Endothelial cell of umbilical vein (primary cell): ENCODE data around the gene HCN1. TPM values are rescaled to one million over a fixed set of nuclear protein-coding genes. Genes with fewer than 3 reads are reported as not detected.

ENCODE experiments used
- Bru-seq: library from RNA; stranded (reverse); fragments of 400-500 nt; gene quantifications from one replicate; lab custom pipeline; 2021; lab: Mats Ljungman, UMichigan
- BruChase-seq, 2 experiments: library from RNA; stranded (reverse); fragments of 400-500 nt; gene quantifications; one replicate each; lab custom pipeline; 2021; lab: Mats Ljungman, UMichigan
- BruUV-seq: library from RNA; stranded (reverse); fragments of 400-500 nt; replicated peaks from 2 replicates; lab custom pipeline; 2021; lab: Mats Ljungman, UMichigan
- CTCF ChIA-PET: fragments of 300-600, 350-600 bp; sonication (Branson Sonifier 250); formaldehyde crosslinking; loops from one replicate; lab custom pipeline; 2021; ENCODE audit warnings: antibody characterized with exemption, inconsistent platforms; lab: Charles Lee
- POLR2A ChIA-PET: fragments of 300-600, 350-600 bp; sonication (Branson Sonifier 250); formaldehyde crosslinking; loops from one replicate; lab custom pipeline; 2021; ENCODE audit warnings: antibody characterized with exemption, inconsistent platforms; lab: Charles Lee
- DNase-seq: peaks from one replicate; pipeline ENCODE4 v3.0.0-alpha.2; 2011; ENCODE audit warnings: low read depth, low spot score
- FAIRE-seq: peaks from 2 replicates; lab custom pipeline; 2011; peaks lifted over from hg19 to GRCh38; lab: Jason Lieb, UNC
- H2AFZ ChIP-seq: 2 replicates; pipeline ENCODE4 v1.6.0; 2012; ENCODE audit warnings: low read depth, low read length, control low read depth, inconsistent platforms
- H3K27ac ChIP-seq: 2 replicates; pipeline ENCODE4 v1.5.1; 2011; ENCODE audit warnings: low read depth, mild to moderate bottlenecking, control low read depth, low read length, moderate library complexity; ENCODE audit not compliant: insufficient read depth
- H3K27me3 ChIP-seq, 2 experiments: 2 replicates each; pipeline versions ENCODE4 v1.6.0 to v1.6.1; 2011; ENCODE audit warnings: low read length in 2 of 2, mixed read lengths in 1 of 2; ENCODE audit not compliant: control insufficient read depth in 2 of 2, insufficient read depth in 2 of 2
- H3K36me3 ChIP-seq, 2 experiments: 2 replicates in 1 of 2; 3 replicates in 1 of 2; pipeline ENCODE4 v1.5.1; 2011; ENCODE audit warnings: low read length in 2 of 2, mild to moderate bottlenecking in 1 of 2, moderate library complexity in 1 of 2; ENCODE audit not compliant: control insufficient read depth in 2 of 2, insufficient read depth in 2 of 2; ENCODE audit errors: extremely low read depth in 1 of 2
- H3K4me1 ChIP-seq: 3 replicates; pipeline ENCODE4 v1.5.1; 2011; ENCODE audit warnings: mild to moderate bottlenecking, low read length; ENCODE audit not compliant: control insufficient read depth, insufficient read depth; ENCODE audit errors: extremely low read depth
- H3K4me2 ChIP-seq: 2 replicates; pipeline ENCODE4 v1.6.1; 2011; ENCODE audit warnings: low read length, control low read depth, mixed read lengths; ENCODE audit not compliant: insufficient read depth
- H3K4me3 ChIP-seq, 3 experiments: fragments of 200-600 bp in 1 of 3; sonication (generic), shearing (Covaris generic) in 1 of 3; replicated peaks in 1 of 3; 2 replicates each; pipeline ENCODE4 v1.5.1; 2011 to 2016; ENCODE audit warnings: control low read depth in 3 of 3, low read length in 3 of 3, mild to moderate bottlenecking in 2 of 3, inconsistent platforms in 1 of 3, low read depth in 1 of 3, moderate library complexity in 1 of 3; ENCODE audit not compliant: insufficient read depth in 1 of 3
- H3K79me2 ChIP-seq: 2 replicates; pipeline ENCODE4 v1.6.0; 2012; ENCODE audit warnings: low read length, inconsistent platforms; ENCODE audit not compliant: control insufficient read depth, insufficient read depth
- H3K9ac ChIP-seq: replicated peaks from 2 replicates; pipeline ENCODE3; 2011; ENCODE audit warnings: low read length, control low read depth; ENCODE audit not compliant: insufficient read depth; ENCODE audit errors: extremely low read depth
- H3K9me1 ChIP-seq: replicated peaks from 3 replicates; pipeline ENCODE4 v1.6.0; 2011; ENCODE audit warnings: mild to moderate bottlenecking, low read length; ENCODE audit not compliant: control insufficient read depth, insufficient read depth; ENCODE audit errors: extremely low read depth
- H3K9me3 ChIP-seq: replicated peaks from 2 replicates; pipeline ENCODE4 v1.5.1; 2012; ENCODE audit warnings: low read length, inconsistent platforms; ENCODE audit not compliant: control insufficient read depth, insufficient read depth
- H4K20me1 ChIP-seq: replicated peaks from 2 replicates; pipeline ENCODE3; 2011; ENCODE audit warnings: mild to moderate bottlenecking, low read length; ENCODE audit not compliant: control insufficient read depth, insufficient read depth; ENCODE audit errors: extremely low read depth
- GATA2 ChIP-seq: IDR thresholded peaks from 2 replicates; pipeline ENCODE4 v1.7.0; 2011; ENCODE audit warnings: low read depth, mild to moderate bottlenecking, moderate library complexity, mixed read lengths, low read length; ENCODE audit not compliant: insufficient read length, insufficient read depth
- JUN ChIP-seq: IDR thresholded peaks from 2 replicates; pipeline ENCODE4 v1.6.1; 2011; ENCODE audit warnings: borderline replicate concordance, low read depth; ENCODE audit not compliant: insufficient read length, insufficient read depth
- dilution Hi-C: fragments of 300-500 bp; cut with MboI; formaldehyde crosslinking; loops from one replicate; pipeline ENCODE4 v1.15.0; 2019; ENCODE audit warnings: low sequenced_read_pairs; ENCODE audit not compliant: extremely low pct_ligation_motif_present
- intact Hi-C: fragments of 100-400 bp; cut with micrococcal nuclease; formaldehyde crosslinking; loops from one replicate; pipeline ENCODE4 v1.10.0; 2022
- long read RNA-seq: library from polyadenylated mRNA; stranded (forward); transcript quantifications from one replicate; pipeline ENCODE4 v2.0.0, GENCODE V29; 2021
- polyA minus RNA-seq, 3 experiments: library from RNA; depleted of rRNA, polyadenylated mRNA; stranded (reverse); fragments of >200 nt; gene quantifications; 1 replicate in 1 of 3; 2 replicates in 2 of 3; pipeline ENCODE4 v1.2.3, GENCODE V29; 2011
- polyA plus RNA-seq, 4 experiments: library from polyadenylated mRNA; depleted of rRNA in 3 of 4; stranded (reverse) in 3 of 4; unstranded in 1 of 4; fragments of >200 nt; gene quantifications; 2 replicates each; pipeline versions ENCODE4 v1.2.1 to v1.2.3, GENCODE V29; 2011 to 2012; ENCODE audit warnings: missing spikeins in 1 of 4
- total RNA-seq: library from RNA; stranded (reverse); gene quantifications from 2 replicates; pipeline ENCODE4 v1.2.3, GENCODE V29; 2021
- TF ChIP-seq, protein P1 (sequence below), 2 donors: IDR thresholded peaks; 1 replicate in 1 of 2; 2 replicates in 1 of 2; pipeline ENCODE4 v1.5.1; 2011; ENCODE audit warnings: low read length in 2 of 2, mild to moderate bottlenecking in 2 of 2, moderate library complexity in 2 of 2, control low read depth in 1 of 2, inconsistent platforms in 1 of 2, low read depth in 1 of 2; ENCODE audit not compliant: insufficient read depth in 1 of 2; ENCODE audit errors: extremely low read depth in 1 of 2

Gene HCN1
- total RNA-seq (not detected in 2 replicates), polyA plus RNA-seq (not detected in 2 replicates), polyA minus RNA-seq (not detected in 2 replicates), Bru-seq, nascent RNA (percentile 1 among the genes with signal in this experiment), BruChase-seq, experiment 1, labeled RNA remaining after a 6-hour chase (percentile 1 among the genes with signal in this experiment), BruChase-seq, experiment 2, labeled RNA remaining after a 2-hour chase (percentile 1 among the genes with signal in this experiment)
- polyA plus RNA-seq (2011; cell fraction: cytosol; rRNA removed): not detected in 2 replicates
- polyA plus RNA-seq (2011; cell fraction: nucleus; rRNA removed): not detected in 2 replicates
- polyA plus RNA-seq (2012): not detected in 2 replicates
- not detected for polyA minus RNA-seq (2011; cell fraction: cytosol; rRNA and poly(A)+ RNA removed)
- polyA minus RNA-seq (2011; cell fraction: nucleus; rRNA and poly(A)+ RNA removed): not detected in 2 replicates
- long read RNA-seq: 0 reads

- DNase-seq (peak; percentile 73), FAIRE-seq (peak; percentile 73)
- no peaks in the 10 kb centered on the region for H4K20me1 ChIP-seq
- H3K9me1 ChIP-seq: no peaks in the 10 kb centered on the region
- no peak within 1 kb of the TSS for H3K27ac ChIP-seq
- H3K36me3 ChIP-seq: no peaks in the 10 kb centered on the region
- peaks cover 8 to 12% of the 10 kb centered on the region in 2 experiments for H3K27me3 ChIP-seq
- H3K4me1 ChIP-seq: no peaks in the 10 kb centered on the region
- H3K9me3 ChIP-seq: no peaks in the 10 kb centered on the region
- no peak within 1 kb of the TSS for H3K4me2 ChIP-seq
- no peak within 1 kb of the TSS for H2AFZ ChIP-seq
- BruUV-seq: no TSS peak
- H3K79me2 ChIP-seq: no peaks in the 10 kb centered on the region
- H3K4me3 ChIP-seq: no peak within 1 kb of the TSS
- TF ChIP-seq GATA2 (no peak), JUN (no peak)
- TF ChIP-seq, protein P1, sequence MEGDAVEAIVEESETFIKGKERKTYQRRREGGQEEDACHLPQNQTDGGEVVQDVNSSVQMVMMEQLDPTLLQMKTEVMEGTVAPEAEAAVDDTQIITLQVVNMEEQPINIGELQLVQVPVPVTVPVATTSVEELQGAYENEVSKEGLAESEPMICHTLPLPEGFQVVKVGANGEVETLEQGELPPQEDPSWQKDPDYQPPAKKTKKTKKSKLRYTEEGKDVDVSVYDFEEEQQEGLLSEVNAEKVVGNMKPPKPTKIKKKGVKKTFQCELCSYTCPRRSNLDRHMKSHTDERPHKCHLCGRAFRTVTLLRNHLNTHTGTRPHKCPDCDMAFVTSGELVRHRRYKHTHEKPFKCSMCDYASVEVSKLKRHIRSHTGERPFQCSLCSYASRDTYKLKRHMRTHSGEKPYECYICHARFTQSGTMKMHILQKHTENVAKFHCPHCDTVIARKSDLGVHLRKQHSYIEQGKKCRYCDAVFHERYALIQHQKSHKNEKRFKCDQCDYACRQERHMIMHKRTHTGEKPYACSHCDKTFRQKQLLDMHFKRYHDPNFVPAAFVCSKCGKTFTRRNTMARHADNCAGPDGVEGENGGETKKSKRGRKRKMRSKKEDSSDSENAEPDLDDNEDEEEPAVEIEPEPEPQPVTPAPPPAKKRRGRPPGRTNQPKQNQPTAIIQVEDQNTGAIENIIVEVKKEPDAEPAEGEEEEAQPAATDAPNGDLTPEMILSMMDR (IDR thresholded peaks at IDR 0.05; ENCODE audit: extremely low read depth in 1 of 2, insufficient read depth in 1 of 2, low read depth in 1 of 2, low read length in 2 of 2): peak; percentile 69 to 90
- POLR2A ChIA-PET: no interaction called here
- CTCF ChIA-PET: interaction anchor here (0.6 to 2.3 kb wide), 11 partner anchors 10 to 833 kb away, joined by 3 to 41 read pairs (median 4); no protein-coding TSS in a partner anchor
- no peak within 1 kb of the TSS for H3K9ac ChIP-seq
- intact Hi-C loops: loop anchor here (1.0 to 5.0 kb wide), 3 partner anchors 554 to 744 kb away; no protein-coding TSS in a partner anchor
- dilution Hi-C loops: no loop called here
Observed at GRCh38 chr5:45696206-45696836, at the start of gene HCN1. TSS of gene HCN1 (minus strand) at chr5:45696380.
